GM18868 (cell line): ENCODE measurements around the gene NIPAL4.
"Not testable (repeated sequence)": the region's sequence is repeated elsewhere in the genome, so short reads cannot be mapped to it uniquely, and the experiment has no call there.

ENCODE experiments used
- ATAC-seq: cut with Tn5 transposase; IDR thresholded peaks from one replicate; pipeline ENCODE4 v1.9.1; 2021; ENCODE audit warnings: mild to moderate bottlenecking, moderate library complexity; ENCODE audit not compliant: unreplicated experiment

The NIPAL4 gene

DNA sequence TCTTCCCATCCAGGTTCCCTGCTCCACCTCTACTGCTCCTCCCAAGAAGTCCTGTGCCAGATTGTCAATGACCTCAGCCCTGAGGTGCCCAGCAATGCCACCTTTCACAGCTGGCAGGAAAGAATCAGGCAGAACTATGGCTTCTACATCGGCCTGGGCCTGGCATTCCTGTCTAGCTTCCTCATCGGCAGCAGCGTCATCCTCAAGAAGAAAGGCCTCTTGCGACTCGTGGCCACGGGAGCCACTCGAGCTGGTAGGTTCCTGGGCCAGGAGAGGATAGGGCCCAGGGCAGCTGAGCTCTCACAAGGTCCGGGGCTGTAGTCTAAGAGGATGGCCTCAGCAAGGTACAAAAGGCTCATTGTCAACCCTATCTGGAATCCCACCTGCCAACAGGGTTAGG, 3.1 kb downstream of the NIPAL4 start:
- no peak for ATAC-seq

DNA sequence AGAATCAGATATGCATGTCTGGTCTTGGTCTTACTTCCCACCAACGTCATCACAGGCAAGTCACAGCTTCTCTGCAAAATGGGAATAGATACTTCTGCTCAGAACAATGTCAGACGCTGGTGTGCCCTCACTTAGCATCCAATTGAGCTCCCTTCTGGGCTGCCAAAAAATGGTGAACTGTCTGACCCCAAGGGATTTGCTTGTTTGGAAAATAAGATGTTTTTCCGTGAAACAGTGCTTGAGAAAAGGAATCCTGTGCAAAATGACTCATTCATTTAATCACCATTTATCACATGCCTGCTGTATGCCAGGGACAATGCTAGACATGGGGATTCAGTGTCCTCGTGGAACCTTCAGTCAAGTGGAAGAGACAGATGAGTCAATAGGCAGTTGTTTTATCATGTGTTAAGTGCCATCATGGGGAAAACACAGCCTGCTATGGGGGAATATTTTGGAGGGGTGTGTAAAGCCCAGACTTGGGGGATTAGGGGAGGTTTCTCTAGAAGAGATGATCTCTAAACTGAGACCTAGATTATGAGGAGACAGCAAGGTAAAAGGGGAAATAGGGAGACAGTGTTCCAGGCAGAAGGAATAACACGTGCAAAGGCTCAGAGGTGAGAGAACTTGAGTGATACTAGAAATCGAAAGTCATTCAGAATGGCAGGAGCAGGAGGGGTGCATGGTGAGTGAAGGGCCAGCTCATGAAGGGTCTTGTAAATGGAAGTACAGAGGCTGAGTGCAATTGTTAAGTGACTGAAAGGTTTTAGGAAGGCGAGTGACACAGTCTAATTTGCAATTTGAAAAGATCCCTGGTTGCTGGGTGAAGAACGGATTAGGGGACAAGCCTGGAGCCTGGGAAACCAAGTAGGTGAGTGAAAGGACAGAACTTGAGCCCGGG, 3.9 kb downstream of the NIPAL4 start:
- ATAC-seq = peak; percentile 1

- peak; percentile 95 for ATAC-seq
Observed at GRCh38 chr5:157464519-157465171, 4.6 kb downstream of the NIPAL4 start.

GRCh38 chr5:157468293-157468965, 8.4 kb downstream of the NIPAL4 start:
- ATAC-seq = no peak

DNA sequence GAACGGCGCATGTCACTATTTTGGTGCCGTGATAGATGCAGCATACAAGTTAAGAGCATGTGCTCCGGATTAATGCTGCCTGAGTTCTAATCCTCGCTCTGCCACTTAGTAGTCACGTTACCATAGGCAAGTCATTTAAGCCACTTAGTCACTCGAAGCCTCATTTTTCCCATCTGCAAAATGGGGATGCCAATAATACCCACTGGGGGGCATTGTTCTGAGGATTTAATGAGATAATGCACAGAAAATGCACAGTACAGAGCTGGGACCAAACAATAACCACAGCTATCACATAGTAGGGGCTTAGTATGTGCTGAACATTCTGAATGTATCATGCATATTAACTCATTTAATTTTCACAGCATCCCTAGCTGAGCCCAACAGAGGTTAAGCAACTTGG, 9.1 kb downstream of the NIPAL4 start:
- ATAC-seq = no peak

DNA sequence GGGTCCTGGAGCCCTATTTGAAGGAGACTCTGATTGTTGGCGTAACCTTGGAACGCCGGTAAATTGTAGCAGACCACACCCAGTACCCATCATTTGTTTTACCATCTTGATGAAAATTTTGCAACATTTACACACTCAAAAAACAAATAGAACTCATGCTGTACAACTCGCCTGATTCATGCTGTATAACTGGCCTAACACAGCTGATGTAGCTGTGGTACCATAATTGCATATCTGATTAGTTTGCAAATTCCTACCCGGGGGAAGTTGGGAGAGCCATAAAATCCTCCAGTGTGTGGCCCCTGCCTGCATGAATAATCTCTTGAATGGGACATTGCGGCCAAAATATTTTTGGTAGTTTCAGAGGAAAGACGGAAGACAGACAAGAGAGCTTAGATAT, 9.7 kb downstream of the NIPAL4 start:
- ATAC-seq = no peak

DNA sequence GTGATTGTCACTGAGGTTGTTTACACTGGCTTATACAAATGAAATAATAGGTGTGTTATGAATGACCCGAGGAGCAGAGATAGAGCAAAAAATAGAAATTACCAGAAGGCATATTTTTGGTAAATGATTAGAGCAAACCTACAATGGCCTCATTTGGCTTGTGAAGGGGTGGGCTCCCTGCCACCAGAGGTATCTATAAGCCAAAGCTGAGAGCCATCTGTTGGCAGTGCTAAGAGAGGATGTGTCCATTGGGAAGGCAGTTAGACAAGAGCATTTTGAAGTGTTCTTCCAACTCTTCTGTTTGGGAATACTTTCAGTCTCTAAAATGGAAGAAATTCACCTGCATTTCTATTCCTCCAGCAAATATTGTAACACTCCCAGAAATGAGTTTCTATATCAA, 10.6 kb downstream of the NIPAL4 start:
- ATAC-seq = no peak

DNA sequence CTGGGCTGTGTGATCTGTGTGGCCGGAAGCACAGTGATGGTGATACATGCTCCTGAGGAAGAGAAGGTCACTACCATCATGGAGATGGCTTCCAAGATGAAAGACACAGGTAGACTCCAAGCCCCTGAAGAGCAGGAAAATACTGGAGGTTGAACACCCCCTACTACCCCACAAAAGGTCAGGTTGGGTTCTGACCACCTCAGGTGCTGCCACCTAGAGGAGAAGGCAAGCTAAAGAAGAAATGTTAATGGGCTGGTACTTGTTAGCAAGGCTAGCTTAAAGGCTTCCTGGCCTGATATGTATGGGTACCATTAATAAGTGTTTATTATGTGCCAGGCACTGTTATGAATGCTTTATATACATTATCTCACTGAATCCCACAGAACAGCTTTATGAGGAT, 11.7 kb downstream of the NIPAL4 start:
- no peak for ATAC-seq

DNA sequence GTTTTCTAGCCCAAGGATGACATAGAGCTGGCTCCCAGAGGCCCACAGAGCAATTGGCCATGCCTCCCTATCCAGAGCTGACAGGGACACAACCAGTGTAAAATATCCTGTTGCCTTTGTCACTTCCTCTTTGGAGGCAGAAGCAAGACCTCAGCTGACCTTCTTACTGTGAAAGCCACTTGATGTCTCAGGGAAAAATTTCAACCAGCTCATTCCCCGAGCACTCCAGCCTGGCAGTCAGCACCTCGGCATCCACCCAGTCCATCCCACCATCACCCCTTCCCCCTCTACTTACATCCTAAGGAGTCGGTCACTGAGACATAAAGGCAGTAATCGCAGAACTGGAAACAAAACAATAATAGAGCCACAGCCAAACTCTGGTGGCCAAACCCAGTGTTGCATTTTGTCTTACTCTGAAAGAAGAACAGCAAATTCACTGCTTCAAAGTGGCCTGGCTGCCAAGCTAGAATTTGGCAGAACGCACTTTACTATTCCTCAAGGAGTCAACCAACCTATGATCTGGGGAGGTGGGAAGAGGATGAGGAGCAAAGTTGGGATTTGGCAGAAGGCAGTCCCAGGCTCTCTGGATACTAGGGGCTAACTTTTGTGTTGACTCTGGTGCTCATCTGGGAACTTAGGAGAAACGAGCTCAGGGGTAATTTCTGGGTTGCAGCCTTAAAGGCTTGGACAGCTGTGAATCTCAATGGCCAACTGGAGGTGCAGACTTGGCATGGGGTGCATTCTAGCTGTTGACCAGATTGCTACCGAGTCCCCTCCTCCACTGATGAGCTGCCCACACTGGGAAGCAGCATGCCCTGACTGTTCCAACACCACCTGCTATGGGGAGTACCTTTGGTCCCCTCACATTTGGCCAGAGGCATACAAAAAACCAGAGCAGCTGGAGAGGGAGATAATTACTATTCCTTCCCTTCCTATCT, 13.6 kb downstream of the NIPAL4 start:
- no peak for ATAC-seq

GRCh38 chr5:157475432-157475831, 15.4 kb downstream of the NIPAL4 start:
- no peak for ATAC-seq

GRCh38 chr5:157476702-157477408, 16.8 kb downstream of the NIPAL4 start:
- ATAC-seq = peak; percentile 83

DNA sequence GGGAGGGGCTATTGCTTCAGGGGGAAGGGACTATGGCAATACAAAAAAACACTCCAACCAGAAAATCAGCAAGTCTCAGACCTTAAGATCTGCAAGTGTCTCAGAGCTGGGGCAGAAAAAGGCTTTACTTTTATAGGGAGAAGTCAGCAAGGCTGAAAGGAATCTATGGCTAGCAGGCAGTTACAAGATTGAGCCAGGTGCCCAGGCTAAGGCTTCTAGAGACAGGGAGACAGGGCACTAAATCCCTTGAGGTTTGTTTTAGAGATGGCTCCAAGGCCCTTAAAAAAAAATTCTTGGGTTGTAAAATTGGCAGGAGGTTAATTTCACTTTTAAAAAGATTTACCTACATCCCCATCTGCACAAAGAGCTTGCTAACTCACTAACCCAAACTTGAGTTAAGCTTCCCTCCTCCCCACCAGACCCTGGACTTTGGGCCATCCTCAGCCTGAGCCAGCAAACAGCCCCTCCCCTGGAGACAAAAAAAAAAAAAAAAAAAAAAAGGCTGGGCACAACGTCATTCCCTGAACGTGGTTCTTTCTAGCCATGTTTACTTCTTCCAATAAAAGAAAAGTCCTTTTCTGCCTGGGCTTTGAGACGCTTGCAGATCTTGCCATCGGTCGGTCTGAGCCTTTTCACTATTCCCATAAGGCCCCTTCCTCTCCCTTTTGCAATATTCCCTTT, 17.9 kb downstream of the NIPAL4 start:
- ATAC-seq = no peak

- ATAC-seq = no peak
Observed at GRCh38 chr5:157478726-157479125, 18.7 kb downstream of the NIPAL4 start.

DNA sequence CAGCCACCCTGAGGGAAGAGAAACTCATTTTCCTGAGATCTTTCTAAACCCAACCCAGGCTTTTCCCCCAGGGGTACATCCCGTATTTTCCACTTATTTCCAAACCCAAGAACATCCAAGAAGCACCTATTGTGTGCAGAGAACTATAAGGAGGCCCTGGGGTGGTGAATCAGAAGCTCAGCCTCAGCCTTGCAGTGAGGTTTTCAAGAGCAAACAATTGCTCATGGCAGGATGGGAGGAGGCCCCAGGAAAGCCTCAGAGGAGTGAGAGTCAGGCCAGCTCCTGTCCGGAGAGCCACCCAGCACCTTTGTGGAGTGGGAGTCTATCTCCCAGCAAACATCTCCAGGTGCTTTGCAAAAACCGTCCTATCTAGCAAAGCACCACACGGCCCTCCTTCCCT, 19.2 kb downstream of the NIPAL4 start:
- no peak for ATAC-seq

DNA sequence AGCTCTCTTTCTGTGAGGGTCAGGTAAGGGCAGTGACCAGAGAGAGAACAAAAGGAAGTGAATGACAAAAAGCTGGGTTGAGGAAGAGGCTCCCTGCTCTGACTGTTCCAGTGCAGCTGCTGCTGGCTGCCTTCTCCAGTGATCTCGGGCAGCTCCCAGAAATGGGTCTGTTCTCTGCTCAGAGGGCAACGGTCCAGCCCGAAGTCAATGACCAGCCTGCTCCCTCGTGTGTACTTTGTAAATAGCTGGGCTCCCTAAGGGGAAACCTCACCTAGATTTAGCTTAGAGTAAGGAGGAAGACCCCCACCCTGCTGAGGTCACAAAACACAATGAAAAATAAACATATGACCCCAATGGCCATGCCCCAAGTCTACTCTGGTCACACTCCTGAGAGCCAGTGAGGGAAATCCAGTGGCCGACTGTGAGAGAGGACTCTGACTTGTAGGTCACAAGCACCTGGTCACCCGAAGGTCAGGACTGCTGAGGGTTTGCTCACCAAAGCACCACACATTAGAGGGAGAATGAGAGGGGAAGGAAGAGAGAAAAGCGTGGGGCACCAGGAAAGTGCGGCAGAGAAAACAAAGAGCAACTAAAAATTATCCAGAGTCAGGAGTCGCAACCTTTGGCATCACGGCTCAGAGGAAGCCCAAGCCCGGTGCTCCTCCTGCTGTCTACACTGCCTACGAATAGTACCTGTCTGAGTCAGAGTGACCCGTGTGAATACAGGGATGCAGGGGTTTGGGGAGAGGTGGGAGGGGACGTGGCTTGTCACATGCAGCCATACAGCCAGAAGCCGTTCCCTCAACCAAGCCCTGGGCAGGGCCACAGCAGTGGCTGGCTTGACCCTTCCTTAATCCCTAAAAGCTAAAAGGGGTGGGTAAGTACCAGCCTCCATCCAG, 19.8 kb downstream of the NIPAL4 start:
- no peak for ATAC-seq

GRCh38 chr5:157481265-157481664, 21.3 kb downstream of the NIPAL4 start:
- no peak for ATAC-seq

GRCh38 chr5:157481666-157482065, 21.7 kb downstream of the NIPAL4 start:
- no peak for ATAC-seq

DNA sequence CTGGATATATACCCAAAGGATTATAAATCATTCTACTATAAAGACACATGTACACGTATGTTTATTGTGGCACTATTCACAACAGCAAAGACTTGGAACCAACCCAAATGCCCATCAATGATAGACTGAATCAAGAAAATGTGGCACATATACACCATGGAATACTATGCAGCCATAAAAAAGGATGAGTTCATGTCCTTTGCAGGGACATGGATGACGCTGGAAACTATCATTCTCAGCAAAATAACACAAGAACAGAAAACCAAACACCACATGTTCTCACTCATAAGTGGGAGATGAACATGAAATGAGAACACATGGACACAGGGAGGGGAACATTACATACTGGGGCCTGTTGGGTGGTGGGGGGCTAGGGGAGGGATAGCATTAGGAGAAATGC, 22.7 kb downstream of the NIPAL4 start:
- not testable (repeated sequence) for ATAC-seq
